ENCODE data around the gene ZFP14.

The ZFP14 gene

GRCh38 chr19:36378625-36379509 lies at the start of gene ZFP14:
ZFP14 (minus strand) TSS chr19:36379201; CDS start chr19:36367892, 11,309 bp downstream.
- DNase-seq, result peak; percentile 96

- DNase-seq, result no peak
Observed at GRCh38 chr19:36423925-36424324, 44.9 kb upstream of the ZFP14 start.

GRCh38 chr19:36421749-36422481 lies 42.9 kb upstream of the ZFP14 start:
- DNase-seq, result no peak

GRCh38 chr19:36420961-36421748 lies 42.2 kb upstream of the ZFP14 start:
- no peak for DNase-seq

- DNase-seq, result peak; percentile 82
Observed at GRCh38 chr19:36418287-36419001, 39.4 kb upstream of the ZFP14 start, which contains the start of gene ZFP82. ZFP82 (minus strand) TSS chr19:36418644; CDS start chr19:36409789, 8,855 bp downstream.

GRCh38 chr19:36417752-36418286 lies 38.8 kb upstream of the ZFP14 start:
- no peak for DNase-seq

GRCh38 chr19:36409841-36410240 lies 30.8 kb upstream of the ZFP14 start:
- no peak for DNase-seq

- DNase-seq, result no peak
Observed at GRCh38 chr19:36408101-36408500, 29.1 kb upstream of the ZFP14 start.

- DNase-seq, result no peak
Observed at GRCh38 chr19:36404498-36404897, 25.5 kb upstream of the ZFP14 start.

GRCh38 chr19:36401475-36401874 lies 22.5 kb upstream of the ZFP14 start:
- no peak for DNase-seq

- DNase-seq, result no peak
Observed at GRCh38 chr19:36398571-36398970, 19.6 kb upstream of the ZFP14 start.

- DNase-seq, result no peak
Observed at GRCh38 chr19:36392916-36393673, 14.1 kb upstream of the ZFP14 start.

GRCh38 chr19:36379510-36379819 lies 464 bp upstream of the ZFP14 start:
- no peak for DNase-seq

GRCh38 chr19:36377541-36378178 lies 1.3 kb downstream of the ZFP14 start:
- no peak for DNase-seq

- no peak for DNase-seq
Observed at GRCh38 chr19:36373638-36374156, 5.3 kb downstream of the ZFP14 start.

GRCh38 chr19:36371886-36372285 lies 7.1 kb downstream of the ZFP14 start:
- no peak for DNase-seq

GRCh38 chr19:36363845-36364244 lies 15.2 kb downstream of the ZFP14 start:
- no peak for DNase-seq

- no peak for DNase-seq
Observed at GRCh38 chr19:36340786-36341372, 38.1 kb downstream of the ZFP14 start.

- peak; percentile 54 for DNase-seq
Observed at GRCh38 chr19:36331353-36332228, 47.4 kb downstream of the ZFP14 start.

All from activated CD4-positive, alpha-beta T cell treated with anti-CD3 and anti-CD28 coated beads, Interleukin-10, Interleukin-2, amounts not matched to agents 100 ng/mL and 50 ng/mL, durations not matched to agents 16 hours and 8 hours (primary cell).